Neural progenitor cell (in vitro differentiated cells): ENCODE data around the gene PCDHA9. TPM values are rescaled to one million over a fixed set of nuclear protein-coding genes. Genes with fewer than 3 reads are reported as not detected.
A peak's percentile ranks its signal among the peaks of the same experiment; 100 is the strongest.
"Not testable (repeated sequence)": the region's sequence is repeated elsewhere in the genome, so short reads cannot be mapped to it uniquely, and the experiment has no call there.

Experiments used
- DNase-seq: peaks from one replicate; pipeline ENCODE4 v3.0.0-alpha.2; 2016; ENCODE audit warnings: low spot score
- H2AFZ ChIP-seq: fragments of 200-600 bp; sonication (generic); replicated peaks from 2 replicates; pipeline ENCODE4 v1.6.1; 2016; ENCODE audit warnings: antibody characterized with exemption
- H3F3A ChIP-seq: fragments of 200-600 bp; sonication (generic); 2 replicates; pipeline ENCODE4 v1.6.1; 2016; ENCODE audit warnings: antibody characterized with exemption, low read depth
- H3K27ac ChIP-seq: fragments of 200-600 bp; sonication (generic); 2 replicates; pipeline ENCODE4 v1.5.1; 2016; ENCODE audit warnings: mild to moderate bottlenecking
- H3K27me3 ChIP-seq: fragments of 200-600 bp; sonication (generic); 2 replicates; pipeline ENCODE4 v1.6.1; 2016; ENCODE audit warnings: mild to moderate bottlenecking, moderate library complexity
- H3K36me3 ChIP-seq: fragments of 200-600 bp; sonication (generic); 2 replicates; pipeline ENCODE4 v1.5.1; 2016
- H3K4me1 ChIP-seq: fragments of 200-600 bp; sonication (generic); 2 replicates; pipeline ENCODE4 v1.6.1; 2016; ENCODE audit warnings: mixed run types
- H3K4me2 ChIP-seq: fragments of 200-600 bp; sonication (generic); 2 replicates; pipeline ENCODE4 v1.6.1; 2016
- H3K4me3 ChIP-seq: fragments of 200-600 bp; sonication (generic); 2 replicates; pipeline ENCODE4 v1.5.1; 2016
- H3K79me2 ChIP-seq: fragments of 200-600 bp; sonication (generic); 2 replicates; pipeline ENCODE4 v1.6.1; 2016; ENCODE audit warnings: low read depth
- H3K9ac ChIP-seq: fragments of 200-600 bp; sonication (generic); 2 replicates; pipeline ENCODE4 v1.6.1; 2016
- H3K9me3 ChIP-seq: fragments of 200-600 bp; sonication (generic); 2 replicates; pipeline ENCODE4 v1.5.1; 2016; ENCODE audit warnings: low read depth
- H4K20me1 ChIP-seq: fragments of 200-600 bp; sonication (generic); 2 replicates; pipeline ENCODE4 v1.6.1; 2016; ENCODE audit warnings: low read depth
- H3K27ac Mint-ChIP-seq: 3 replicates; pipeline ENCODE4 v1.8.0; 2021; ENCODE audit warnings: mixed read lengths
- H3K27me3 Mint-ChIP-seq: 2 replicates; pipeline ENCODE4 v1.8.0; 2022; ENCODE audit warnings: low read depth, mild to moderate bottlenecking, inconsistent platforms, moderate library complexity, mixed read lengths; ENCODE audit not compliant: insufficient read depth
- H3K36me3 Mint-ChIP-seq: 3 replicates; pipeline ENCODE4 v1.8.0; 2021; ENCODE audit warnings: mixed read lengths
- H3K4me1 Mint-ChIP-seq: 3 replicates; pipeline ENCODE4 v1.8.0; 2021; ENCODE audit warnings: mixed read lengths
- H3K4me3 Mint-ChIP-seq: 3 replicates; pipeline ENCODE4 v1.8.0; 2021; ENCODE audit warnings: mild to moderate bottlenecking, moderate library complexity, mixed read lengths
- H3K9me3 Mint-ChIP-seq: 3 replicates; pipeline ENCODE4 v1.8.0; 2020; ENCODE audit warnings: mixed read lengths
- EZH2 ChIP-seq: fragments of 200-600 bp; sonication (generic); IDR thresholded peaks from 2 replicates; pipeline ENCODE4 v1.6.1; 2017; ENCODE audit warnings: antibody characterized with exemption, mild to moderate bottlenecking, moderate library complexity
- EZH2phosphoT487 ChIP-seq: fragments of 200-600 bp; sonication (generic); IDR thresholded peaks from 2 replicates; pipeline ENCODE4 v1.6.1; 2017; ENCODE audit warnings: antibody characterized with exemption
- total RNA-seq: library from RNA; depleted of rRNA; stranded (reverse); fragments of >200 nt; gene quantifications from 2 replicates; pipeline ENCODE4 v1.2.3, GENCODE V29; 2015; ENCODE audit warnings: low replicate concordance
- TF ChIP-seq, protein P1 (sequence below): fragments of 200-600 bp; sonication (generic); IDR thresholded peaks from 2 replicates; pipeline ENCODE4 v1.5.1; 2017; ENCODE audit warnings: antibody characterized with exemption, mild to moderate bottlenecking

PCDHA9 gene
- total RNA-seq, 1 donor from 2014 or later: 2.0 TPM

DNA sequence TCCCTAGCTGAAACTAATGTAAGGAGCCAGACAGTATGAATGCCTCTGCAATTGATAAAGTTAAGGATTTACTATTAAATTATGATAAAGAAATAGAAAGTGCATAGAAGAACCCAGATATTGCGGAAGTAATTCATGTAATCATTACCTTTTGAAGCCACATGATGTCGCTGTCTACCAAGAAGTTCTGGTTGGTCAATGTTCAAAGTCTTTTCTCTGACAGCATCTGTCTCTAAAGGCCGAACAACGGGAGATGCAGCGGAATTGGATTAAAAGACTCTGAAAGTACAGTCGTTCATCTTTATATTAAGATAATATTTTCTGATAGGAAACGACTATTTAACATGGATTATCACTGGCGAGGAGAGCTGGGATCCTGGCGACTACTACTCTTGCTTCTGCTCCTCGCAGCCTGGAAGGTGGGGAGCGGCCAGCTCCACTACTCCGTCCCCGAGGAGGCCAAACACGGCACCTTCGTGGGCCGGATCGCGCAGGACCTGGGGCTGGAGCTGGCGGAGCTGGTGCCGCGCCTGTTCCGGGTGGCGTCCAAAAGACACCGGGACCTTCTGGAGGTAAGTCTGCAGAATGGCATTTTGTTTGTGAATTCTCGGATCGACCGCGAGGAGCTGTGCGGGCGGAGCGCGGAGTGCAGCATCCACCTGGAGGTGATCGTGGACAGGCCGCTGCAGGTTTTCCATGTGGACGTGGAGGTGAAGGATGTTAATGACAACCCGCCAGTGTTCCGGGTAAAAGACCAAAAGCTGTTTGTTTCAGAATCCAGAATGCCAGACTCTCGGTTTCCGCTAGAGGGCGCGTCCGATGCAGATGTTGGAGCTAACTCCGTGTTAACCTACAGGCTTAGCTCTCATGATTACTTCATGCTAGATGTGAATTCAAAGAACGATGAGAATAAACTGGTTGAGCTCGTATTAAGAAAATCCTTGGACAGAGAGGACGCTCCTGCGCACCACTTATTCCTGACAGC lies 6.9 kb upstream of the PCDHA9 start, which contains the start of gene PCDHA8:
TSS of gene PCDHA8 (plus strand) at position 210 of the 985 bp plus-strand sequence. CDS start at position 345, 135 bp downstream.
- TF ChIP-seq, protein P1, sequence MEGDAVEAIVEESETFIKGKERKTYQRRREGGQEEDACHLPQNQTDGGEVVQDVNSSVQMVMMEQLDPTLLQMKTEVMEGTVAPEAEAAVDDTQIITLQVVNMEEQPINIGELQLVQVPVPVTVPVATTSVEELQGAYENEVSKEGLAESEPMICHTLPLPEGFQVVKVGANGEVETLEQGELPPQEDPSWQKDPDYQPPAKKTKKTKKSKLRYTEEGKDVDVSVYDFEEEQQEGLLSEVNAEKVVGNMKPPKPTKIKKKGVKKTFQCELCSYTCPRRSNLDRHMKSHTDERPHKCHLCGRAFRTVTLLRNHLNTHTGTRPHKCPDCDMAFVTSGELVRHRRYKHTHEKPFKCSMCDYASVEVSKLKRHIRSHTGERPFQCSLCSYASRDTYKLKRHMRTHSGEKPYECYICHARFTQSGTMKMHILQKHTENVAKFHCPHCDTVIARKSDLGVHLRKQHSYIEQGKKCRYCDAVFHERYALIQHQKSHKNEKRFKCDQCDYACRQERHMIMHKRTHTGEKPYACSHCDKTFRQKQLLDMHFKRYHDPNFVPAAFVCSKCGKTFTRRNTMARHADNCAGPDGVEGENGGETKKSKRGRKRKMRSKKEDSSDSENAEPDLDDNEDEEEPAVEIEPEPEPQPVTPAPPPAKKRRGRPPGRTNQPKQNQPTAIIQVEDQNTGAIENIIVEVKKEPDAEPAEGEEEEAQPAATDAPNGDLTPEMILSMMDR: peak; percentile 44
- TF ChIP-seq EZH2phosphoT487: no peak
- Mint-ChIP-seq H3K36me3 (peaks cover 18% of the 10 kb centered on the region), H3K4me3 (no peak within 1 kb of the TSS), H3K27me3 (peaks cover 2% of the 10 kb centered on the region), H3K27ac (no peak within 1 kb of the TSS), H3K9me3 (peaks cover 37% of the 10 kb centered on the region), H3K4me1 (no peaks in the 10 kb centered on the region)
- peak; percentile 15 for DNase-seq
- Histone ChIP-seq H3K4me2 (no peak within 1 kb of the TSS), H3K9ac (no peak within 1 kb of the TSS), H2AFZ (no peak within 1 kb of the TSS), H3K79me2 (no peaks in the 10 kb centered on the region), H4K20me1 (no peaks in the 10 kb centered on the region), H3K4me1 (no peaks in the 10 kb centered on the region), H3K27ac (no peak within 1 kb of the TSS), H3K27me3 (no peaks in the 10 kb centered on the region), H3K36me3 (no peaks in the 10 kb centered on the region), H3K4me3 (no peak within 1 kb of the TSS), H3F3A (no peaks in the 10 kb centered on the region), H3K9me3 (no peaks in the 10 kb centered on the region)

DNA sequence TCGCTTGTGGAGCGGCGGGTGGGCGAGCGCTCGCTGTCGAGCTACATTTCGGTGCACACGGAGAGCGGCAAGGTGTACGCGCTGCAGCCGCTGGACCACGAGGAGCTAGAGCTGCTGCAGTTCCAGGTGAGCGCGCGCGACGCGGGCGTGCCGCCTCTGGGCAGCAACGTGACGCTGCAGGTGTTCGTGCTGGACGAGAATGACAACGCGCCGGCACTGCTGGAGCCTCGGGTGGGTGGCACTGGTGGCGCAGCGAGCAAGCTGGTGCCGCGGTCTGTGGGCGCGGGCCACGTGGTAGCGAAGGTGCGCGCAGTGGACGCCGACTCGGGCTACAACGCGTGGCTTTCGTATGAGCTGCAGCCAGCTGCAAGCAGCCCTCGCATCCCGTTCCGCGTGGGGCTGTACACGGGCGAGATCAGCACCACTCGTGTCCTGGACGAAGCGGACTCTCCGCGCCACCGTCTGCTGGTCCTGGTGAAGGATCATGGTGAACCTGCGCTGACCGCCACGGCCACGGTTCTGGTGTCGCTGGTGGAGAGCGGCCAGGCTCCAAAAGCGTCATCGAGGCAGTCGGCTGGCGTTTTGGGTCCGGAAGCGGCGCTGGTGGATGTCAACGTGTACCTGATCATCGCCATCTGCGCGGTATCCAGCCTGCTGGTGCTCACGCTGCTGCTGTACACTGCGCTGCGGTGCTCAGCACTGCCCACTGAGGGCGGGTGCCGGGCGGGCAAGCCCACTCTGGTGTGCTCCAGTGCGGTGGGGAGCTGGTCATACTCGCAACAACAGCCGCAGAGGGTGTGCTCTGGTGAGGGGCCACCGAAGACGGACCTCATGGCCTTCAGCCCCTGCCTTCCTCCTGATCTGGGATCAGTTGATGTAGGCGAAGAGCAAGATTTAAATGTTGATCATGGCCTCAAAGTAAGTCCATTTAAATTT lies 5.1 kb upstream of the PCDHA9 start:
- Histone ChIP-seq H2AFZ (no peak overlapping the region), H3K4me2 (no peak overlapping the region), H3K4me3 (no peak overlapping the region), H4K20me1 (no peaks in the 10 kb centered on the region), H3K9me3 (peaks cover 8% of the 10 kb centered on the region), H3K9ac (no peak overlapping the region), H3K4me1 (no peaks in the 10 kb centered on the region), H3K27me3 (no peaks in the 10 kb centered on the region), H3K36me3 (no peaks in the 10 kb centered on the region), H3F3A (no peaks in the 10 kb centered on the region), H3K79me2 (no peaks in the 10 kb centered on the region), H3K27ac (no peak overlapping the region)
- Mint-ChIP-seq H3K9me3 (peaks cover 49% of the 10 kb centered on the region), H3K4me3 (no peak overlapping the region), H3K27ac (no peak overlapping the region), H3K27me3 (peaks cover 2% of the 10 kb centered on the region), H3K4me1 (no peaks in the 10 kb centered on the region), H3K36me3 (peaks cover 24% of the 10 kb centered on the region)
- TF ChIP-seq EZH2 (no peak), EZH2phosphoT487 (no peak)
- TF ChIP-seq, protein P1: no peak
- no peak for DNase-seq

DNA sequence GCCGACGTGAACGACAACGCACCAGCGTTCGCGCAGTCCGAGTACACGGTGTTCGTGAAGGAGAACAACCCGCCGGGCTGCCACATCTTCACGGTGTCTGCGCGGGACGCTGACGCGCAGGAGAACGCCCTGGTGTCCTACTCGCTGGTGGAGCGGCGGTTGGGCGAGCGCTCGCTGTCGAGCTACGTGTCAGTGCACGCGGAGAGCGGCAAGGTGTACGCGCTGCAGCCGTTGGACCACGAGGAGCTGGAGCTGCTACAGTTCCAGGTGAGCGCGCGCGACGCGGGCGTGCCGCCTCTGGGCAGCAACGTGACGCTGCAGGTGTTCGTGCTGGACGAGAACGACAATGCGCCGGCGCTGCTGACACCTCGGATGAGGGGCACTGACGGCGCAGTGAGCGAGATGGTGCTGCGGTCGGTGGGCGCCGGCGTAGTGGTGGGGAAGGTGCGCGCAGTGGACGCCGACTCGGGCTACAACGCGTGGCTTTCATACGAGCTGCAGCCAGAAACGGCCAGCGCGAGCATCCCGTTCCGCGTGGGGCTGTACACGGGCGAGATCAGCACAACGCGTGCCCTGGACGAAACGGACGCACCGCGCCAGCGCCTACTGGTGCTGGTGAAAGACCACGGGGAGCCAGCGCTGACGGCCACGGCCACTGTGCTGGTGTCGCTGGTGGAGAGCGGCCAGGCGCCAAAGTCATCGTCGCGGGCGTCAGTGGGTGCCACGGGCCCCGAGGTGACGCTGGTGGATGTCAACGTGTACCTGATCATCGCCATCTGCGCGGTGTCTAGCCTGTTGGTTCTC lies 1.9 kb downstream of the PCDHA9 start:
- not testable (repeated sequence) for H3K79me2 ChIP-seq, H3K27ac Mint-ChIP-seq, DNase-seq, H3K27me3 Mint-ChIP-seq, H3K9ac ChIP-seq, H2AFZ ChIP-seq, H3K36me3 ChIP-seq, H3K4me2 ChIP-seq, H3K4me3 Mint-ChIP-seq, H3K27ac ChIP-seq, H3K4me1 ChIP-seq, H3K4me3 ChIP-seq, H3K27me3 ChIP-seq, H4K20me1 ChIP-seq, H3K4me1 Mint-ChIP-seq, H3F3A ChIP-seq
- Mint-ChIP-seq H3K9me3 (peaks cover 29% of the 10 kb centered on the region), H3K36me3 (peaks cover 14% of the 10 kb centered on the region)
- H3K9me3 ChIP-seq: peaks cover 10% of the 10 kb centered on the region
